ENCODE measurements around the gene CDHR4.
"Not testable (repeated sequence)": the region's sequence is repeated elsewhere in the genome, so short reads cannot be mapped to it uniquely, and the experiment has no call there.

CDHR4 gene

GRCh38 chr3:49781415-49782199, 18.1 kb downstream of the CDHR4 start:
- DNase-seq (ENCODE audit: low read depth in 2 of 2) = no peak

- not testable (repeated sequence) for DNase-seq (ENCODE audit: low read depth in 2 of 2)
Measured at GRCh38 chr3:49780975-49781365, 18.7 kb downstream of the CDHR4 start.

GRCh38 chr3:49780080-49780974, 19.3 kb downstream of the CDHR4 start:
- no peak for DNase-seq (ENCODE audit: low read depth in 2 of 2)

- DNase-seq (ENCODE audit: low read depth in 2 of 2) = no peak
Measured at GRCh38 chr3:49779358-49780079, 20.2 kb downstream of the CDHR4 start.

- not testable (repeated sequence) for DNase-seq (ENCODE audit: low read depth in 2 of 2)
Measured at GRCh38 chr3:49776101-49776500, 23.6 kb downstream of the CDHR4 start.

- DNase-seq (ENCODE audit: low read depth in 2 of 2) = no peak
Measured at GRCh38 chr3:49775538-49775937, 24.1 kb downstream of the CDHR4 start.

GRCh38 chr3:49772703-49773102, 27.0 kb downstream of the CDHR4 start:
- no peak for DNase-seq (ENCODE audit: low read depth in 2 of 2)

GRCh38 chr3:49771340-49771938, 28.2 kb downstream of the CDHR4 start:
- DNase-seq (ENCODE audit: low read depth in 2 of 2) = no peak

- no peak for DNase-seq (ENCODE audit: low read depth in 2 of 2)
Measured at GRCh38 chr3:49769926-49770325, 29.7 kb downstream of the CDHR4 start.

GRCh38 chr3:49769286-49769915, 30.3 kb downstream of the CDHR4 start:
- no peak for DNase-seq (ENCODE audit: low read depth in 2 of 2)

GRCh38 chr3:49763981-49764380, 35.7 kb downstream of the CDHR4 start:
- no peak for DNase-seq (ENCODE audit: low read depth in 2 of 2)

GRCh38 chr3:49761661-49762060, 38.0 kb downstream of the CDHR4 start:
- DNase-seq (ENCODE audit: low read depth in 2 of 2) = no peak

- no peak for DNase-seq (ENCODE audit: low read depth in 2 of 2)
Measured at GRCh38 chr3:49759226-49759625, 40.4 kb downstream of the CDHR4 start.

- DNase-seq (ENCODE audit: low read depth in 2 of 2) = no peak
Measured at GRCh38 chr3:49757197-49757596, 42.5 kb downstream of the CDHR4 start.

GRCh38 chr3:49756036-49756435, 43.6 kb downstream of the CDHR4 start:
- no peak for DNase-seq (ENCODE audit: low read depth in 2 of 2)

GRCh38 chr3:49754536-49754935, 45.1 kb downstream of the CDHR4 start:
- no peak for DNase-seq (ENCODE audit: low read depth in 2 of 2)

- no peak for DNase-seq (ENCODE audit: low read depth in 2 of 2)
Measured at GRCh38 chr3:49751501-49751900, 48.2 kb downstream of the CDHR4 start.

GRCh38 chr3:49750056-49750455, 49.6 kb downstream of the CDHR4 start:
- DNase-seq (ENCODE audit: low read depth in 2 of 2) = no peak

- DNase-seq (ENCODE audit: low read depth in 2 of 2) = not testable (repeated sequence)
Measured at GRCh38 chr3:49748874-49749273, 50.8 kb downstream of the CDHR4 start.

GRCh38 chr3:49747792-49748480, 51.7 kb downstream of the CDHR4 start:
- no peak for DNase-seq (ENCODE audit: low read depth in 2 of 2)

- no peak for DNase-seq (ENCODE audit: low read depth in 2 of 2)
Measured at GRCh38 chr3:49745986-49746385, 53.7 kb downstream of the CDHR4 start.
